Endothelial cell of umbilical vein (primary cell): ENCODE data around the gene SLC4A4. TPM values are rescaled to one million over a fixed set of nuclear protein-coding genes. Genes with fewer than 3 reads are reported as not detected.

ENCODE experiments used
- BruUV-seq: library from RNA; stranded (reverse); fragments of 400-500 nt; replicated peaks from 2 replicates; lab custom pipeline; 2021; lab: Mats Ljungman, UMichigan
- CTCF ChIA-PET: fragments of 300-600, 350-600 bp; sonication (Branson Sonifier 250); formaldehyde crosslinking; loops from one replicate; lab custom pipeline; 2021; ENCODE audit warnings: antibody characterized with exemption, inconsistent platforms; lab: Charles Lee
- POLR2A ChIA-PET: fragments of 300-600, 350-600 bp; sonication (Branson Sonifier 250); formaldehyde crosslinking; loops from one replicate; lab custom pipeline; 2021; ENCODE audit warnings: antibody characterized with exemption, inconsistent platforms; lab: Charles Lee
- DNase-seq: peaks from one replicate; pipeline ENCODE4 v3.0.0-alpha.2; 2011; ENCODE audit warnings: low read depth, low spot score
- FAIRE-seq: peaks from 2 replicates; lab custom pipeline; 2011; peaks lifted over from hg19 to GRCh38; lab: Jason Lieb, UNC
- H2AFZ ChIP-seq: 2 replicates; pipeline ENCODE4 v1.6.0; 2012; ENCODE audit warnings: low read depth, low read length, control low read depth, inconsistent platforms
- H3K27ac ChIP-seq: 2 replicates; pipeline ENCODE4 v1.5.1; 2011; ENCODE audit warnings: low read depth, mild to moderate bottlenecking, control low read depth, low read length, moderate library complexity; ENCODE audit not compliant: insufficient read depth
- H3K27me3 ChIP-seq, 2 experiments: 2 replicates each; pipeline versions ENCODE4 v1.6.0 to v1.6.1; 2011; ENCODE audit warnings: low read length in 2 of 2, mixed read lengths in 1 of 2; ENCODE audit not compliant: control insufficient read depth in 2 of 2, insufficient read depth in 2 of 2
- H3K36me3 ChIP-seq, 2 experiments: 2 replicates in 1 of 2; 3 replicates in 1 of 2; pipeline ENCODE4 v1.5.1; 2011; ENCODE audit warnings: low read length in 2 of 2, mild to moderate bottlenecking in 1 of 2, moderate library complexity in 1 of 2; ENCODE audit not compliant: control insufficient read depth in 2 of 2, insufficient read depth in 2 of 2; ENCODE audit errors: extremely low read depth in 1 of 2
- H3K4me1 ChIP-seq: 3 replicates; pipeline ENCODE4 v1.5.1; 2011; ENCODE audit warnings: mild to moderate bottlenecking, low read length; ENCODE audit not compliant: control insufficient read depth, insufficient read depth; ENCODE audit errors: extremely low read depth
- H3K4me2 ChIP-seq: 2 replicates; pipeline ENCODE4 v1.6.1; 2011; ENCODE audit warnings: low read length, control low read depth, mixed read lengths; ENCODE audit not compliant: insufficient read depth
- H3K4me3 ChIP-seq, 3 experiments: fragments of 200-600 bp in 1 of 3; sonication (generic), shearing (Covaris generic) in 1 of 3; replicated peaks in 1 of 3; 2 replicates each; pipeline ENCODE4 v1.5.1; 2011 to 2016; ENCODE audit warnings: control low read depth in 3 of 3, low read length in 3 of 3, mild to moderate bottlenecking in 2 of 3, inconsistent platforms in 1 of 3, low read depth in 1 of 3, moderate library complexity in 1 of 3; ENCODE audit not compliant: insufficient read depth in 1 of 3
- H3K79me2 ChIP-seq: 2 replicates; pipeline ENCODE4 v1.6.0; 2012; ENCODE audit warnings: low read length, inconsistent platforms; ENCODE audit not compliant: control insufficient read depth, insufficient read depth
- H3K9ac ChIP-seq: replicated peaks from 2 replicates; pipeline ENCODE3; 2011; ENCODE audit warnings: low read length, control low read depth; ENCODE audit not compliant: insufficient read depth; ENCODE audit errors: extremely low read depth
- H3K9me1 ChIP-seq: replicated peaks from 3 replicates; pipeline ENCODE4 v1.6.0; 2011; ENCODE audit warnings: mild to moderate bottlenecking, low read length; ENCODE audit not compliant: control insufficient read depth, insufficient read depth; ENCODE audit errors: extremely low read depth
- H3K9me3 ChIP-seq: replicated peaks from 2 replicates; pipeline ENCODE4 v1.5.1; 2012; ENCODE audit warnings: low read length, inconsistent platforms; ENCODE audit not compliant: control insufficient read depth, insufficient read depth
- H4K20me1 ChIP-seq: replicated peaks from 2 replicates; pipeline ENCODE3; 2011; ENCODE audit warnings: mild to moderate bottlenecking, low read length; ENCODE audit not compliant: control insufficient read depth, insufficient read depth; ENCODE audit errors: extremely low read depth
- EZH2 ChIP-seq: IDR thresholded peaks from 2 replicates; pipeline ENCODE4 v1.6.1; 2012; ENCODE audit warnings: borderline replicate concordance, low read depth, mild to moderate bottlenecking, moderate library complexity, low read length, inconsistent platforms; ENCODE audit not compliant: severe bottlenecking
- GATA2 ChIP-seq: IDR thresholded peaks from 2 replicates; pipeline ENCODE4 v1.7.0; 2011; ENCODE audit warnings: low read depth, mild to moderate bottlenecking, moderate library complexity, mixed read lengths, low read length; ENCODE audit not compliant: insufficient read length, insufficient read depth
- POLR2A ChIP-seq: IDR thresholded peaks from 2 replicates; pipeline ENCODE4 v1.6.1; 2012; ENCODE audit warnings: low read depth, mild to moderate bottlenecking, control low read depth, low read length
- dilution Hi-C: fragments of 300-500 bp; cut with MboI; formaldehyde crosslinking; loops from one replicate; pipeline ENCODE4 v1.15.0; 2019; ENCODE audit warnings: low sequenced_read_pairs; ENCODE audit not compliant: extremely low pct_ligation_motif_present
- intact Hi-C: fragments of 100-400 bp; cut with micrococcal nuclease; formaldehyde crosslinking; loops from one replicate; pipeline ENCODE4 v1.10.0; 2022
- polyA plus RNA-seq, 4 experiments: library from polyadenylated mRNA; depleted of rRNA in 3 of 4; stranded (reverse) in 3 of 4; unstranded in 1 of 4; fragments of >200 nt; gene quantifications; 2 replicates each; pipeline versions ENCODE4 v1.2.1 to v1.2.3, GENCODE V29; 2011 to 2012; ENCODE audit warnings: missing spikeins in 1 of 4
- total RNA-seq: library from RNA; stranded (reverse); gene quantifications from 2 replicates; pipeline ENCODE4 v1.2.3, GENCODE V29; 2021

SLC4A4 gene
- total and polyA plus RNA-seq, 2 donors (not counting 3 experiments of a cell fraction or from before 2014, with no cell fraction given), result not detected

- no peaks in the 10 kb centered on the region for H4K20me1 ChIP-seq
- intact Hi-C loops, result no loop called here
- no peak overlapping the region for H3K4me3 ChIP-seq
- dilution Hi-C loops, result no loop called here
- DNase-seq, result no peak
- H3K4me2 ChIP-seq, result no peak overlapping the region
- H3K9me1 ChIP-seq, result no peaks in the 10 kb centered on the region
- H3K9me3 ChIP-seq, result no peaks in the 10 kb centered on the region
- FAIRE-seq, result no peak
- H3K9ac ChIP-seq, result no peak overlapping the region
- no peaks in the 10 kb centered on the region for H3K79me2 ChIP-seq
- H3K27me3 ChIP-seq, result no peaks in the 10 kb centered on the region
- ChIA-PET CTCF (no interaction called here), POLR2A (no interaction called here)
- BruUV-seq, result no TSS peak
- no peak overlapping the region for H2AFZ ChIP-seq
- H3K36me3 ChIP-seq, result no peaks in the 10 kb centered on the region
- H3K27ac ChIP-seq, result no peak overlapping the region
- TF ChIP-seq GATA2 (no peak), EZH2 (no peak)
- no peaks in the 10 kb centered on the region for H3K4me1 ChIP-seq
These were observed 159.2 kb downstream of the SLC4A4 start for GRCh38 chr4:71498002-71498401.

GRCh38 chr4:71498625-71499024 is 159.8 kb downstream of the SLC4A4 start:
- BruUV-seq, result no TSS peak
- CTCF ChIA-PET, result no interaction called here

More at GRCh38 chr4:71498625-71499024, 159.8 kb downstream of the SLC4A4 start:
- FAIRE-seq, result no peak
- Histone ChIP-seq H3K27me3 (no peaks in the 10 kb centered on the region), H3K9me3 (no peaks in the 10 kb centered on the region), H3K9ac (no peak overlapping the region), H3K9me1 (no peaks in the 10 kb centered on the region), H3K4me2 (no peak overlapping the region), H3K4me3 (no peak overlapping the region), H3K36me3 (no peaks in the 10 kb centered on the region), H3K79me2 (no peaks in the 10 kb centered on the region), H2AFZ (no peak overlapping the region), H3K27ac (no peak overlapping the region), H3K4me1 (no peaks in the 10 kb centered on the region), H4K20me1 (no peaks in the 10 kb centered on the region)
- TF ChIP-seq POLR2A, result no peak
- POLR2A ChIA-PET, result no interaction called here
- dilution Hi-C loops (no loop called here), intact Hi-C loops (no loop called here)
- no peak for DNase-seq
